HAP-1 (cell line): ENCODE results near the gene SRRM2.
A peak's percentile ranks its signal among the peaks of the same experiment; 100 is the strongest.
"Not testable (repeated sequence)": the region's sequence is repeated elsewhere in the genome, so short reads cannot be mapped to it uniquely, and the experiment has no call there.

Experiments
- DNase-seq, 2 experiments: peaks; one replicate each; pipeline ENCODE4 v3.0.0-alpha.2; 2016 to 2020; ENCODE audit warnings: low spot score in 2 of 2
- H3K27me3 ChIP-seq: fragments of 250-450 bp; sonication (Bioruptor Pico); 2 replicates; pipeline ENCODE4 v1.5.1; 2020; ENCODE audit warnings: low read depth, mild to moderate bottlenecking, moderate library complexity
- H3K36me3 ChIP-seq: fragments of 250-450 bp; sonication (Bioruptor Pico); replicated peaks from 2 replicates; pipeline ENCODE4 v1.5.1; 2020; ENCODE audit warnings: mild to moderate bottlenecking
- H3K4me1 ChIP-seq: fragments of 250-450 bp; sonication (Bioruptor Pico); 2 replicates; pipeline ENCODE4 v1.5.1; 2020; ENCODE audit warnings: mild to moderate bottlenecking
- H3K4me3 ChIP-seq: fragments of 250-450 bp; sonication (Bioruptor Pico); 2 replicates; pipeline ENCODE4 v1.5.1; 2020; ENCODE audit warnings: mild to moderate bottlenecking, moderate library complexity
- H3K9me3 ChIP-seq: fragments of 250-450 bp; sonication (Bioruptor Pico); 2 replicates; pipeline ENCODE4 v1.5.1; 2020; ENCODE audit warnings: mild to moderate bottlenecking, moderate library complexity
- in situ Hi-C: fragments of 300-500 bp; cut with MboI; formaldehyde crosslinking; loops from 3 replicates; pipeline ENCODE4 v1.14.3; 2020; ENCODE audit warnings: low sequenced_read_pairs, inconsistent platforms, mixed read lengths

SRRM2 gene

DNA sequence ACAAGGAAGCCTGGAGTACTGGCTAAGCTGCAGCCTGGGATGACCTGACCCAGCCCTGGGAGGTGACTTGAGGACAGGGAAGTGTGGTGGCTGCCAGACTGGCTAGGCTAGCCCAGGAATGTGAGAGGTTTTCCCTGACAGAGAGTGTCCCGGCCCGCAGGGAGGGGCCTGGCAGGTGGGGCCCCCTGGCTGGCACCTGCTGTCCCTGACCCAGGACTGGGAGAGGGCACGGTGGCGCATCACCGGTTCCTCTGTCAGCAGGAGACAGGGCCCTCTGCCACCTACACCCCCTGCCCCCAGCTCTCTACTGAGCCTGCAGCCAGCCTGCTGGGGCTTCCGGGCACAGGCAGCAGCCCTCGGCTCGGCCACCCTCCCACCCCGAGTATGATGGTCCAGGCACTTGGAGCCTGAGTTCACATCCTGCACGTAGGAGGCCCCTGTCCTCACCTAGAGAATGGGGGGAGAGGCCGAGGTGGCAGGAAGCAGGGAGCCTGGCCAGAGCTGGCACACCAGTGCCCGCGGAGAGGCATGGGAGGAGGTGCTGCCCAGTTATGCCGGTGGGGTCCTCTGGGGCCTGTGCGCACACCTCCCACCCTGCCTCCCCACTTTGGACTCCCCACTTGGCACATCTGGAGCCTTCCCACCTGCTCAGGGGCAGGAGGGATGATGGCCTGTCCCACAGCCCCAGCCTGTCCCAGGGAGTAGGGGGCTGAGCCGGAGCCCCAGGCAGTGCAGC lies 32.9 kb upstream of the SRRM2 start:
- H3K4me1 ChIP-seq: peaks cover 9% of the 10 kb centered on the region
- no peaks in the 10 kb centered on the region for H3K36me3 ChIP-seq
- no peak overlapping the region for H3K4me3 ChIP-seq
- H3K9me3 ChIP-seq: no peaks in the 10 kb centered on the region
- in situ Hi-C loops: no loop called here
- no peaks in the 10 kb centered on the region; the same call in 1 of the 2 replicates for H3K27me3 ChIP-seq
- DNase-seq: no peak

DNA sequence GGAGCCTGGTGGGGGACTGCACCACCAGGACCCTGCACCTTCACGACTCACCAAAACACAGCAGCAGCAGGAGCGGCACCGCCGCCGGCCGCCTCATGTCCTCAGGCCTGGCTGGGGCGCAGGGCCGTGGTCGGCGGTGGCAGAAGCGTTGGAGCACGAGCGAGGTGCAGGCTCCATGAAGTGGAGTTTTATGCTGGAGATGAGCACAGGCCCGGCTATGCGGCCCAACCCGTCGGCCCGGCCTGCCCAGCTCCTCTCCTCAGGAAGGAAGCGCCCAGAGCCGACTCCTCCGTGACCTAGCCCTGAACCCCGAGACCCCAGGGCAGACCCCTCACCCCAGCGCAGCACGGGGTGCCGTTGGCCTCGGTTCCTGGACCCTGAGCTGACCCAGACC lies 32.4 kb upstream of the SRRM2 start, which contains the start of gene PRSS27:
PRSS27 (minus strand) TSS at position 161 of the 394 bp plus-strand sequence; CDS start at position 97, 64 bp downstream.
- DNase-seq: no peak
- no peaks in the 10 kb centered on the region for H3K36me3 ChIP-seq
- no peaks in the 10 kb centered on the region for H3K9me3 ChIP-seq
- H3K4me3 ChIP-seq: peak within 1 kb of the TSS; percentile 63
- peaks cover 9% of the 10 kb centered on the region for H3K4me1 ChIP-seq
- in situ Hi-C loops: no loop called here
- H3K27me3 ChIP-seq: peaks cover 1% of the 10 kb centered on the region; the same call in 1 of the 2 replicates

DNA sequence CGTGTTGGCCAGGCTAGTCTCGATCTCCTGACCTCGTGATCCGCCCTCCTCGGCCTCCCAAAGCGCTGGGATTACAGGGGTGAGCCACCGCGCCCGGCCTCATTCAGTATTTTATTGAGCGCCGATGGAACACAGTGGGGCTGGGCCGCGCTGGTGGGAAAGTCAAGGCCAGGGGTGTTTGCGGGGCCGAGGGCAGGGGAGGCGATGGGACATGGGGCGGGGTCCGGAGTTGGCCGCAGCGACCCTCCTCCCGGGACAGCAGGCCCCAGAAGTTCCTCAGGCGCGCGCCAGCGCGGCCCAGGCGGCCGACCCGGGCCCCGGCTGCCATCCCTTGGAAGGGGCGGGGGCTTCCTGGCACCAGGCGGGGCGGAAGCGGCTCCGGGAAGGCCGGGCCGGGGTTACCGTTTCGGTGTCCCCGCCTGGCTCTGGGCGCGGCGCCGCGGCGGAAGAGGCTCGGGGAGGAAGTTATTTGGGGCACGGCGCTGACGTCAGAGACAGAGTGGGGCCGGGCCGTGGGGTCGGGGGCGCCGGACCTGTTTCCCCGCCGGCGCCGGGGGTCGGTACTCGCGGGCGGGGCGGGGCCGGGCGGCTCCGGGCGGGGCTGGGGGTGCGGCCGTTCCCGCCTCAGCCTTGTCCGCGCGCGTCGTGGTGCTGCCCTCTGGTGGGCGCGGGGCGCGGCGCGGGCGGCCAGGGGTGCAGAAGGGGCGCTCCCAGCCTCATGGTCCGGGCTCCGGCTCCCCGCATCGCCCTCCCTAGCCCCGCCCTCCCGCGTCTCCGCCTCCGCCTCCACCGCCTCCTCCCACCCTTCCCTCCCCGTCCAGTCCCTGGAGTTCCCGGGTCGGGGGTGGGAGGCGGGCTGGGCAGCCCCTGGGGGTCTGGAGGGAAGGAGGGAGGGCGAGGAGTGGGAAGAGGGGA lies 31.5 kb upstream of the SRRM2 start:
- DNase-seq: peak; percentile 85 to 95
- in situ Hi-C loops: no loop called here
- Histone ChIP-seq H3K27me3 (peaks cover 3% of the 10 kb centered on the region; the same call in 1 of the 2 replicates), H3K4me1 (peaks cover 9% of the 10 kb centered on the region), H3K4me3 (peak overlapping the region; percentile 63), H3K36me3 (no peaks in the 10 kb centered on the region), H3K9me3 (no peaks in the 10 kb centered on the region)

DNA sequence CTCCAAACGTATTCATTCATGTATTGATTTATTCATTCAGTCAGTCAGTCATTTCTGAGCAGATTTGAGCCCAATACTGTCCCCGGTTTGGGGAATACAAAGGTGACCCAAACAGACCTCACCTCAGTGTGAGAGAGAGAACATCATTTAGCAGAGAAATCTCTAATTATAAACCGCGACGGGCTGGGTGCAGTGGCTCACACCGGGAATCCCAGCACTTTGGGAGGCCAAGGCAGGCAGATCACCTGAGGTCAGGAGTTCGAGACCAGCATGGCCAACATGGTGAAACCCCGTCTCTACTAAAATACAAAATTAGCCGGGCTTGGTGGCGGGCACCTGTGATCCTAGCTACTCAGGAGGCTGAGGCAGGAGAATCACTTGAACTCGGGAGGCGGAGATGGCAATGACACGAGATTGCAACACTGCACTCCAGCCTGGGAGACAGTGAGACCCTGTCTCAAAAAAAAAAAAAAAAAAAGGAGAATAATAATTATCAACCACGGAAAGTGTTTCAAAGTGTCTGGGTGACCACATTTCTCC lies 30.7 kb upstream of the SRRM2 start:
- H3K4me1 ChIP-seq, H3K36me3 ChIP-seq, in situ Hi-C loops: not testable (repeated sequence)

DNA sequence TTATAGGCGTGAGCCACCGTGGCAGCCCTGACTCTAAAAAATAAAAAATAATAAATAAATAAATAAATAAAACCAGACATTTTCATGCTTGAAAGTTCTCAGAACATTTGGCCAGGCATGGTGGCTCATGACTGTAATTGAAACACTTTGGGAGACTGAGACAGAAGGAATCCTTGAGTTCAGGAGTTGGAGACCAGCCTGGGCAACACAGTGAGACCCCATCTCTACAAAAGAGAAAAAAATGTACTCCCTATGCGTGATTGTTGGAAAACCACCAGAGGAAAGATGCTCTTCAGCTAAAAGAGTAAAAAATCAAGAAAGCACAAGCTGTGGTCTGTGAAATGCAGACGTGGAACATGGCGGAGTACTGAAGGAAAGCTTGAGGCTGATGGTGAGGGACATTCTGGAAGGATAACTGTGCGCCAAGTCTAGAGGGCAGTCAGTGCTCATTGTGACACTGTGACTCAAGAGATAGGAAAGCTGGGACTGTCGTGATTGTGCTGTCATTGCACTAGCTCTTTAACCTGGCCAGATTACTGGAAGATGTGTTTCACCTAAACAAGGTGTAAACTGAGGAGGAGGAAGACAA lies 28.3 kb upstream of the SRRM2 start:
- in situ Hi-C loops: no loop called here
- H3K27me3 ChIP-seq: 0 out of 2 replicates have a peak, but pooled peaks cover 3% of the 10 kb centered on the region
- no peaks in the 10 kb centered on the region for H3K9me3 ChIP-seq
- DNase-seq: no peak
- peaks cover 9% of the 10 kb centered on the region for H3K4me1 ChIP-seq
- no peak overlapping the region for H3K4me3 ChIP-seq
- no peaks in the 10 kb centered on the region for H3K36me3 ChIP-seq

More for the DNA sequence above, 30.7 kb upstream of the SRRM2 start:
- not testable (repeated sequence) for H3K9me3 ChIP-seq, H3K27me3 ChIP-seq, DNase-seq
- H3K4me3 ChIP-seq: peak overlapping the region; percentile 63

DNA sequence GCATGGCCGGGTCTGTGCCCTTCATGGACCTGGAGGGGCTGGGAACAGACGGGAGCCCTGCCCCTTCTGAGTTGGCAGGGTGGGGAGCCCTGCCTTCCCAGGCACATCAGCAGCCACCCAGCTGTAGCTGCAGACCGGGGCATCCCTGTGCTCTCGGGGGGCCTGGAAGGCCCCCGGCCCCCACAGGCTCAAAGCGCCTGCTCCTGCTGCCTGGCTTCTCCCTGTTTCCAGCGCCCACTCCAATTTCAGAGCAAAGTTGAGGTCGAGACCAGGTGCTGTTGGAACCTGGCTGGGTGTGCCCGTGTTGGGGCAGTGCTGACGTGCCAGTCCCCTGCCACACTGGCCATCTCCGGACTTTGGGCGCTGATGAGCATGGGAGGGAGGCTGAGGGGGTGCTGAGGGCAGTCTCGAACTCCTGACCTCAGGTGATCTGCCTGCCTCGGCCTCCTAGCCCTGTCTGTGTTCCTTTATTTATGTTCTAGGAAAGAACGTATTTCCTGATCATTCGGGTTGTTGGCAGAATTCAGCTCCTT lies 27.6 kb upstream of the SRRM2 start:
- 0 out of 2 replicates have a peak, but pooled peaks cover 3% of the 10 kb centered on the region for H3K27me3 ChIP-seq
- no peaks in the 10 kb centered on the region for H3K36me3 ChIP-seq
- in situ Hi-C loops: no loop called here
- H3K4me1 ChIP-seq: peaks cover 9% of the 10 kb centered on the region
- H3K4me3 ChIP-seq: no peak overlapping the region
- no peaks in the 10 kb centered on the region for H3K9me3 ChIP-seq
- no peak for DNase-seq

DNA sequence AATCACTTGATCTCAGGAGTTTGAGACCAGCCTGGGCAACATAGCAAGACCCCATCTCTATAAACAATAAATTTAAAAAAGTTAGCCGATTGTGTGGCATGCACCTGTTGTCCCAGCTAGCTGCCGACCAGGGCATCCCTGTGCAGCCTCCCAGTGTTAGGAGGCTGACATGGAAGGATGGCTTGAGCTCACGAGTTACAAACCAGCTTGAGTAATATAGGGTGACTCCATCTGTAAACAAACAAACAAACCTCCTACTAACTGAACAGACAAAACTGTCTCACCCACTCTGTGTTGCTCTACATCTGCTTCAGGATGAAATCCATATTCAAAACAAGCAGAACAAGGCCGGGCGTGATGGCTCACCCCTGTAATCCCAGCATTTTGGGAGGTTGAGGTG lies 25.5 kb upstream of the SRRM2 start:
- Histone ChIP-seq H3K4me1 (no peaks in the 10 kb centered on the region), H3K9me3 (no peaks in the 10 kb centered on the region), H3K4me3 (no peak overlapping the region), H3K36me3 (no peaks in the 10 kb centered on the region), H3K27me3 (0 out of 2 replicates have a peak, but pooled peaks cover 3% of the 10 kb centered on the region)
- in situ Hi-C loops: no loop called here
- no peak for DNase-seq

DNA sequence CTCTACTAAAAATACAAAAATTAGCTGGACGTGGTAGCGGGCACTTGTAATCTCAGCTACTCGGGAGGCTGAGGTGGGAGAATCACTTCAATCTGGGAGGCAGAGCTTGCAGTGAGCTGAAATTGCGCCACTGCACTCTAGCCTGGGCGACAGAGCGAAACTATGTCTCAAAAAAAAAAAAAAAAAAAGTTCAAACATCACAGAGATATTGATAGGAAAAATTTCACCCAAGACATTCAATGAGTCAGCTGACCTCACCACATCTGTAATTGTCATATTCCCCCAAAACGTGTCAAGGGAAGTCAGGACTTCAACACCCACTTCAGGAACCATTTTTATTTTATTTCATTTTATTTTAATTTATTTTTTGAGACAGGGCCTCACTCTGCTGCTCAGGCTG lies 24.4 kb upstream of the SRRM2 start:
- H3K27me3 ChIP-seq: 0 out of 2 replicates have a peak, but pooled peaks cover 3% of the 10 kb centered on the region
- no peak for DNase-seq
- H3K36me3 ChIP-seq: no peaks in the 10 kb centered on the region
- no peak overlapping the region for H3K4me3 ChIP-seq
- H3K4me1 ChIP-seq: no peaks in the 10 kb centered on the region
- in situ Hi-C loops: no loop called here
- no peaks in the 10 kb centered on the region for H3K9me3 ChIP-seq

DNA sequence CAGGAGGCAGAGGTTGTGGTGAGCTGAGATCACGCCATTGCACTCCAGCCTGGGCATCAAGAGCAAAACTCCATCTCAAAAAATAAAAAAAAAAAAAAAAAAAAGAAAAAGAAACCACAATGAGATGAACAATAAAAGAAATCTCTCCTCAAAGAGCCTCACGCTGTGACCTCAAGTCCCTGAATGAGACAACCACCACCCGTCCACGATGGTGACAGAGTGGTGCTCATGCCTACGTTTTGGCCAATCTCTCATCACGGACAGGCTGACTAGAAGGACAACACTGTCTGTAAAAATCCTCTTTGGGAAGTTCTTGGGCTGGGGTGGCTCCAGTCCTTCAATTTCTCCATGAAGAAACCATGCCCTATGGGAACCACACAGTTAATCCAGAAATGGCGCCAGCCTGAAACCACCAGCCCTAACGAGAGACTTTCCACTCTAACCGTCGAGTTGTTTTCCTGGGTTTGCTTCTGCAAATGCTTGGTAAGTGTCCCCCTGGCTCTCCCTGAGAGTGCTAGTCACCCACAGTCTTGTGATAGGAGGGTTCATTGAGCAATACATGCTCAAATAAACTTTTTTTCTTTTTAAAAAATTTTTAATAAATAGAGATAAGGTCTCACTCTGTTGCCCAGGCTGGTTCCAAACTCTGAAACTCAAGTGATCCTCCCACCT lies 17.5 kb upstream of the SRRM2 start:
- no peaks in the 10 kb centered on the region for H3K9me3 ChIP-seq
- no peak for DNase-seq
- H3K4me3 ChIP-seq: no peak overlapping the region
- no peaks in the 10 kb centered on the region for H3K36me3 ChIP-seq
- no peaks in the 10 kb centered on the region for H3K27me3 ChIP-seq
- H3K4me1 ChIP-seq: no peaks in the 10 kb centered on the region
- in situ Hi-C loops: no loop called here

DNA sequence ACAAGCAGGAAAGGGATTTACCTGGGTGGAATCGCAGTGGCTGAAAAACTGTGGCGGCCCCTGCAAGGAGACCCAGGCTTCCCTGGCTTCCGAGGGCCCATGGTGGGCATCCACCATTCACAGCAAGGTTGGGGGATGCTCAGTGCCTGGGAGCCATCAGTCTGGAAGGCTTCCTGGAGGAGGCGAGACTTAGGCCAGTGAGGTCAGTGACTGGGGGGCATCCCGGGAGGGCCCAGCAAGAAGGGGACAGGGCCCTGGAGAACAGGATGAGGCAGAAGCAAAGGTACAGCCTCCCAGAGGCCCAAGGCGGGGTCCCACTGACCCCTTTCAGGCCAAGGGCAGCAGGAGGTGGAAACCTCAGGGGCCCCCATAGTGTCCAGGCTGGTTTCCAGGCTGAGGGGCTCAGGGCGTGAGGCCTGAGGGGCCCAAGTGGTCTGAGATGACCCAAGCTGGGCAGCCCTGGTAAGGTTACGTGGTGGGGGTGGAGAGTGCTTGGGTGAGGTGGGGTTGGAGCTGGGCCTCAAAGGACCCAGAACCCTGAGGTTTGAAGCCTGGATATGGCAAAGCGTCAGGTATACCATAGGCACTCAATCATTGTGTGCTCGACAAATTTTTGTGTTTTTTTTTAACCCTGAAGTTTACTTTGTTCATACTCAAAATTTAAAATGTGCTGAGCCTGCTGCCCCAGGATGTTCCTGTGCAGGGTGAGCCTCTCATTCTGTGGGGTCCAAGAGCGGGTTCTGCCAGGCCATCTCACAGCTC lies 15.8 kb upstream of the SRRM2 start:
- in situ Hi-C loops: no loop called here
- H3K4me1 ChIP-seq: no peaks in the 10 kb centered on the region
- no peaks in the 10 kb centered on the region for H3K9me3 ChIP-seq
- no peak for DNase-seq
- no peaks in the 10 kb centered on the region for H3K27me3 ChIP-seq
- H3K4me3 ChIP-seq: no peak overlapping the region
- H3K36me3 ChIP-seq: no peaks in the 10 kb centered on the region

DNA sequence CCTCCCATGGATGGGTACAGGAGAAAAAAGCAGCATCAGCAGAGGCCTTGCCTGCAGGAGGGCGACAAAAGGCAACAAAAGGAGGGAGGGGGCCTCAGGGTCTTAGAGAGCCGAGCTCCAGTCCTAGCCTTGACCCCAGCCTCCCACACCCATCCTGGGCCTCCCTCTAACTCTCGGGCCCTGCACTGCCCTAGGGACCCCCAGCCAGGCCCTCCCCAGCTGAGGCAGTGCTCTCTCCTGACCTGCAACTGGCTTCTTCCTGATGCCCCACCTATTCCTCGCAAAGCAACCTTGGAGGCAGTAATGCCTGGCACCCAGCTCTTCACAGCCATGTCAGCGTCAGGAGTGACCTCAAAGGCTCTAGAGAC lies 15.2 kb upstream of the SRRM2 start:
- Histone ChIP-seq H3K4me3 (no peak overlapping the region), H3K9me3 (no peaks in the 10 kb centered on the region), H3K27me3 (no peaks in the 10 kb centered on the region), H3K4me1 (no peaks in the 10 kb centered on the region), H3K36me3 (no peaks in the 10 kb centered on the region)
- no peak for DNase-seq
- in situ Hi-C loops: no loop called here

DNA sequence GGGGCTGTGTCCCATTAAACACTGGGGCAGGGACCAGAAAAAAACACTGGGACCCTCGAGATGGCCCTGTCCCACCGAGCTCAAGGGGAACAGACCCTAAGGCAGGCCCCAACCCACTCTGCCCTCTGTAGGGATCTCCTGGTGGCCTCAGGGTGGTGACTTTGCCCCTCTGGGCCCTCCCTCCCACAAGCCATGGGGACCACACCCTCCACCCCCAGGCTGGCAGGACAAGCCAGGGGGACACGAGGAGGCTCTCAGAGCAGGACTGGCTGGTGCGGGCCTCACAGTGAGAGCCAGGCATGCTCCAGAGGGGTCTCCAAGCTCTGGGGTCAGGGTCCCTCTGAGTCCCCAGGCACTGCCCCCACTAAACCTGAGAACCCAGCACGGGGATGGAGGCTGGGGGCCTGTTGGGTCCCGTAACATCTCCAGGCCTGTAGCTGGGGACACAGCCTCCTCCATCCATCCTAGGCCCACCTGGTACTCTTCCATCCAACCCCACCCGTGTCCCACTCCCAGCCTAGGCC lies 14.5 kb upstream of the SRRM2 start:
- Histone ChIP-seq H3K36me3 (no peaks in the 10 kb centered on the region), H3K27me3 (no peaks in the 10 kb centered on the region), H3K4me3 (no peak overlapping the region), H3K4me1 (no peaks in the 10 kb centered on the region), H3K9me3 (no peaks in the 10 kb centered on the region)
- in situ Hi-C loops: no loop called here
- DNase-seq: no peak
